GM21367 (cell line): ENCODE data around the gene RREB1.

Experiments
- ATAC-seq: cut with Tn5 transposase; IDR thresholded peaks from one replicate; pipeline ENCODE4 v1.9.1; 2021; ENCODE audit not compliant: unreplicated experiment

The RREB1 gene

DNA sequence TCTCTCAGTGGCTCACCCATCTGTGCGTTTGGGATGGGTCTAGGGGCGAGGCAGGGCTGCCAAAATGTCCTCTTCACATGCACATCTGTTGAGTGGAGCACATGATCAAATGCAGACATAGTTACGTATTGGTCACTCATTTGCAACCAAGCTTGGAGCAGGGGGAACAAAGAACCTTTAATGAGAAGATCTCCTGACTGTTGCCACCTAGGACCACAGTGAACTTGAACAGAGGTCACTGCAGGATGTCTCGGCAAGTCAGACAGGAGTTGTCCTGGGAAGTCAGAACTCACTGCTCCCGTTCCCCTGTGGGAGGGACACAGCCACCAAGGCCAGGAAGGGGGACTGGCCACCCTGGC, 131.8 kb downstream of the RREB1 start:
- no peak for ATAC-seq

GRCh38 chr6:7240351-7240750, 132.6 kb downstream of the RREB1 start:
- no peak for ATAC-seq

- ATAC-seq: no peak
Observed at GRCh38 chr6:7241160-7241559, 133.4 kb downstream of the RREB1 start.

DNA sequence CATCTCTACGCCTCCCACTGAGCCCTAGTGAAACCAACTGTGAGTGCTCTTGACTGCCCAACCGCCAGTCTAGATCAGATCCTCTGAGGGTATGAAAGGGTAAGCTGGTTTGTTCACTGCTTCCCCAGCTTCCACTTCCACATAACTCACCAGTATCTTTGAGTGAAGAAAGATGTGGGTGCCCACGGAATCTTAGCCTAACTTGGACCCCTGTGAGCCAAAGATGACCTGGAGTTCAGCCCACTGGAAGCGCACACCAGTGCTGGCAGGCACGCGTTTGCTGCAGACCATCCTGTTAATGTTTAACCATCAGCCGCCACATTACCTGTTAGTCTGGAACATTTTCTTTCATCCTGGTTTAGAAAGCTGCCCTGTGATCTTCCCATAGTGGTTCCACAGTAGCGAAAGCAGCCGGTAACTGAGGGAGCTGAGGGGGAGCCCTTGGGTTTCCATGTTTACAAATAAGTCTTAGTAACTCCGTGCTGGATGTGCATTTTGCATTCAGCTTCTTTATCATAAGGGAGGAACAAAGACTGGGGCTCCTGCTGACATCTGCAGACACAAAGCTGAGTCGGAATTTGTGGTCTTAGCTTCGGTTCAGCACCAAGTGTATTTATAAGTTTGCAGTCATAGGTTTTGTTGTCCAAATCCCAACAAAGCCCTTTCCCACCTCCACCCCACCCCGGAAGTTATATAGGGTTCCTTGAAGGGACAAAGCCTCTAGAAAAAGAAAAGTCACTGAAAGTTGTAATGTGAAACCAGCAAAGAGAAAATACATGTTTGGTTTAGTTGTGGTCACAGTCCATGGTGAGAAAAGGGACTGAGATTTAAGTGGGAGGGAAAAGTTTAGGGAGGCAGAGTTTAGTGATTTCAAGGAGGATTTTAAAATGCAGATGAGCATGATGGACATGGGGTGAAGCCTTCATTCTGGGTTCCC, 134.2 kb downstream of the RREB1 start:
- no peak for ATAC-seq

- no peak for ATAC-seq
Observed at GRCh38 chr6:7242835-7243178, 135.0 kb downstream of the RREB1 start.

GRCh38 chr6:7243179-7243981, 135.6 kb downstream of the RREB1 start:
- no peak for ATAC-seq

DNA sequence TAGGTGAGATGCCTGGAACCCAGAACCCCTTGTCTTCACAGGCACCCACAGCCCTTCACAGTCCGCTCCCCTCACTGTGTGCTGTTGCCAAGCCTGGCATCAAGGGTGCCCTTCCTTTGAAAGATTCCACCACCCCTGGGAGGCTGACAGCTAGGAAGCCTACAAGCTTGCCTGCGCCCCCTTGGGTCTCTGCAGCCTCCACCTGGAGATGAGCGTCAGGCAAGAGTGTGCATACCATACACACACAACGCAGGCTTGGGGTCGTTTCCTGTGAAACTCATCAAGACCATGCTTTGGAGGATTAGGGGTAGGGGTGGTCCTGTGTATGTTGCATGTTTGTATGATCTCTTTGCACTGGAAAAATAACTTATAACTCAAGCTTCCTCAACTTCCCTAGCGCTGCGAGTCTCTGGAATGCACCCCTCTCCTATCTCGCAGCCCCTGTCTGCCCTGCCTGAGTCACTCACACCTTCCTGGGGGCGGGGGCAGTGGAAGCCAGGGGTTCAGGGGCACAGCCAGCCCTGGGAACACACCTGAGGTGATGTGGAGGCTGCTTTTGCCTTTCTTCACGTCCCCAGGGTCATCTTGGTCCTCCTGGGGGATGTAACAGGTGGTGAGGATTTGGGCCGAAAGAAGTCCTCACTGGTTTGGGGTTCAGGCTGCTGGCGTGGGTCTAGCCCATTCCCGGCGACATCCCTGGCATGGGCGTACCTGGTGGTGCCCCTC, 138.1 kb downstream of the RREB1 start:
- ATAC-seq: no peak

- no peak for ATAC-seq
Observed at GRCh38 chr6:7246401-7247178, 138.8 kb downstream of the RREB1 start.

GRCh38 chr6:7247179-7247456, 139.4 kb downstream of the RREB1 start:
- no peak for ATAC-seq

DNA sequence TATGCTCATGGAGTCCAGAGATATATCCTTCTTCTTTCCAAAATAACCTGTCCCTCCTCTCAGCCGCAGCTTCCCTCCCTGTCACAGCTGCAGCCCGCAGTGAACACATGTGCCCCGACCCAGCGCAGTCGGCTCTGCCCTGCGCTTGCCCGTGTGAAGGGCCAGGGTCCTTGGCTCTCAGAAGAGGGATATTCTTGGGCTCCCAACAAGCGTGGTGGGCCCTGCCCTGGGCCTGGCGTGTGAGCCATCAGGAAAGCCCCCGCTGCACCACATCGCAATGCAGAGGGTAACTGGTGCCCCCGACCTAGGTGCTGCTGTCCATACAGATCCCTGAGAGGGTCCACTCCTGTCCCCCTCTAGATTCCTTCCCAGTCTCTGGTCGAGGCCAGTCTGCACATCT, 140.1 kb downstream of the RREB1 start:
- no peak for ATAC-seq

- no peak for ATAC-seq
Observed at GRCh38 chr6:7249391-7249790, 141.6 kb downstream of the RREB1 start.

DNA sequence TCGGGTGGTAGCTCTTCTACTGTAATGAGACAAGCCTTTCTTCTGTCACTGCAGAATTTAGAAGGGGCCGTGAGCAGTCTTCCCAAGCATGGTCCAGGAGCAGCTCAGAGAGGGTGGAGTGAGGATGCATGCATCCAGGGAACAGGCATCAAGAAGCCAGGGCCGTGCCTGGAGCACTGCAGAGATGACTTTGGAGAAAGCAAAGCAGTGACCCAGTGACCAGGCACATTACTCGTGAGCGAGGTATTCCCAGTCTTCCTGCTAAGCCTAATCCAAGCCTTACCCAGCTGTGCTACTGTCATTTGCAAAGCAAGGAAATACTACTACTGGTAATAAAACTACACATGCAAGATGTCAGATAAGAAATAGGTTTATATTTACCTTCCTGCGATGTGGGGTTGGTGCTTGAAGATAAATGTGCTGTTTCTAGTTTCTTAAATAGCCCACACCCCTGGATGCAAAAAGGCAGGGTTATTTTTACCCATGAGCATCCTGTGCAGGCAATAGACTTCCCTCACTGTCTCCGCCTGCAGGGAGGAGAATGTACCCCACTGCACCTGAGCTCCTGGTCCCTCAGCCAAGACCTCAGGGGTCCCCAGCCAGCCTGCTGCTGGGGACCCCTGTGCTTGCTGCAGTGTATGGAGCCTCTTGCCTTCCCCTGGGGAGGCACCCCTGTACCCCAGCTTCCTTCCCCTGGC, 142.3 kb downstream of the RREB1 start:
- no peak for ATAC-seq

GRCh38 chr6:7250812-7251211, 143.1 kb downstream of the RREB1 start:
- no peak for ATAC-seq

DNA sequence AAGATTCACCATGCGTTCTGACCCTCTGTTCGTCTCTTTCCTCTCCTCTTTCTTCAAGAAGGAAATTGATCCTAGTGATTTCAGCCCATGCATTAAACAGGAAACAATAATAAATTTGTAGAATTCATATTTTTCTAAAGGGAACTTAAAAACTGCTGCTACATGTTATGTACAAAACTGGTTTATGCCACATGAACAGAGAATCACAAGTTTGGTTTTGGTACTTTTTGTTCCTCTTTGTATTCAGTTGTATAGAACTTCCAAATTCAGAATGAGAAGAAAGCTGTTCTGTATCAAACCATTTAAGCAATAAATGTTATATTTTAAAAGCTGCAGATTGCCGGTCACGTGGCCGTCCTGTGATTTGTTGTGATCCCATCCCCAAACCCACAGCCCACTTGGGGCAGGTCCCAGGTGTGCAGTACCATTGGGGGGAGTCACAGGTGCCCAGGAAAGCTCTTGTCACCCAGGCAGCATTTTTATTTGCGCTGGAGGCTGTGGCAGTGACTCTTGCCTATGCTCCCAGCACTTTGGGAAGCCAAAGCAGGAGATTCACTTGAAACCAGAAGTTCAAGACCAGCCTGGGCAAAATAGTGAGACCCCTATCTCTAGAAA, 144.0 kb downstream of the RREB1 start:
- ATAC-seq: no peak

GRCh38 chr6:7252390-7252789, 144.6 kb downstream of the RREB1 start:
- no peak for ATAC-seq

GRCh38 chr6:7254980-7255835, 147.4 kb downstream of the RREB1 start:
- ATAC-seq: no peak

GRCh38 chr6:7255918-7256317, 148.2 kb downstream of the RREB1 start:
- no peak for ATAC-seq

DNA sequence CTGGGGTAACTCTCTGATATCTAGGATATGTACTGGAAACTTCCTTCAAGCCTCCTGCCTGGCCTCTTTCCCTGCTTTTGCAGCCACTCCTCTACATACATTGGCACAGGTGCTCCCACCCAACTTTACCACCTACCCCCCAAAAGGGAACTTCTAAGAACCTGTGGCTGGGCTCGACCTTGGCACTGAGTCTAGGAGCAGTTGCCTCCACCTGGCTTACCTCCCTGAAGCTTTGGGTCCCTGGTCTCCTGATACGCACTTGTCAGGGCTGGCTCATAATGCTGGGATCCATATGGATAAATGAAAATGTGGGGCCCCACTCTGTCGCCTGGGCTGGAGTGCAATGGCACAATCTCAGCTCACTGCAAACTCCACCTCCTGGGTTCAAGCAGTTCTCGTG, 149.0 kb downstream of the RREB1 start:
- ATAC-seq: no peak
